ENCODE measurements around the gene N4BP3.
"Not testable (repeated sequence)": the region's sequence is repeated elsewhere in the genome, so short reads cannot be mapped to it uniquely, and the experiment has no call there.

The N4BP3 gene

DNA sequence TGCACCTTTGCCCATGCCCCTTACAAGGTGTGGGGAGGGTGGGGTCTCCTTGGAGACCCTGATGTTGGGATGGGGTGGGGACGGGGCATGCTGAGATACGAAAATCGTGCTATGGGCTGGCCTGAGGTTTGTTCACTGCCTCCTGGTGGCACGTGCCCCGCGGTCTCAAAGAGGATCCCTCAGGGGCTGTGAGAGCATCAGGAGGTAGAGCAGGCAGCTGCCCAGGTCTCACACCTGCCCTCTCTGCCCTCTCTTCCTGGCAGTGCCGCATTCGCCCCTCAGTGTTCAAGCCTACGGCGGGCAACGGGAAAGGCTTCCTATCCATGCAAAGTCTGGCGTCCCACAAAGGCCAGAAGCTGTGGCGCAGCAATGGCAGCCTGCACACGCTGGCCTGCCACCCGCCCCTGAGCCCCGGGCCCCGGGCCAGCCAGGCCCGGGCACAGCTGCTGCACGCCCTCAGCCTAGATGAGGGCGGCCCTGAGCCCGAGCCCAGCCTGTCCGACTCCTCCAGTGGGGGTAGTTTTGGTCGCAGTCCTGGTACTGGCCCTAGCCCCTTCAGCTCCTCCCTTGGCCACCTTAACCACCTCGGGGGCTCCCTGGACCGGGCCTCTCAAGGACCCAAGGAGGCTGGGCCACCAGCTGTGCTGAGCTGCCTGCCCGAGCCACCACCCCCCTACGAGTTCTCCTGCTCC is 6.7 kb downstream of the N4BP3 start:
- Mint-ChIP-seq H3K4me1 (peaks cover 24% of the 10 kb centered on the region), H3K9me3 (no peaks in the 10 kb centered on the region), H3K27me3 (no peaks in the 10 kb centered on the region), H3K36me3 (ENCODE audit: insufficient read depth) (peaks cover 13% of the 10 kb centered on the region), H3K4me3 (no peak overlapping the region), H3K27ac (ENCODE audit: low read depth) (no peak overlapping the region)
- ATAC-seq (replicated peaks; ENCODE audit: extremely low read depth, poor library complexity, severe bottlenecking) (no peak), DNase-seq (ENCODE audit: low spot score in 2 of 2) (no peak)

DNA sequence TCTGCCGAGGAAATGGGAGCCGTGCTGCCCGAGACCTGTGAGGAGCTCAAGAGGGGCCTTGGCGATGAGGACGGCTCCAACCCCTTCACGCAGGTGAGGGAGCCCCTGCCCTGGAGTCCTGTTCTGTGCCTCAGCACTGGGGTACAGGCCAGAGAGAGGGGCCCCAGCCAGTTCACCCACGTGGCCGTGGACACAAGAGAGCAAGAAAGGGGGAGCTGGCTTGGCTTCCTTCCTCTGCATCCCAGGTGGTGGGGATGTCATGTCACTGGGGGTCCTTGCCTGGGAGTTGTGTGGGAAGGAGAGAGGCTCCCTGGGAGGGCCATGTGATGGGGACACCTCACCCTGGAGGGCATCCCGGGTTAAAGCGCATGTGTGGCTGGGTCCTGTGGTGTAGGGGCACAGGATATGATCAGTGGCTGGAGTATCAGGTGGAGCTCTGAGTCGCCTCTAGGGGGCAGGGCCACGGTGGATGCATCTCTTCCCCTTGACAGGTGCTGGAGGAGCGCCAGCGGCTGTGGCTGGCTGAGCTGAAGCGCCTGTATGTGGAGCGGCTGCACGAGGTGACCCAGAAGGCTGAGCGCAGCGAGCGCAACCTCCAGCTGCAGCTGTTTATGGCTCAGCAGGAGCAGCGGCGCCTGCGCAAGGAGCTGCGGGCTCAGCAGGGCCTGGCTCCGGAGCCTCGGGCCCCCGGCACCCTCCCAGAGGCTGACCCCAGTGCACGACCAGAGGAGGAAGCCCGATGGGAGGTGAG is 7.5 kb downstream of the N4BP3 start:
- Mint-ChIP-seq H3K4me1 (peaks cover 19% of the 10 kb centered on the region), H3K27me3 (no peaks in the 10 kb centered on the region), H3K4me3 (no peak overlapping the region), H3K27ac (ENCODE audit: low read depth) (no peak overlapping the region), H3K9me3 (no peaks in the 10 kb centered on the region), H3K36me3 (ENCODE audit: insufficient read depth) (peaks cover 12% of the 10 kb centered on the region)
- DNase-seq (ENCODE audit: low spot score in 2 of 2), result peak; percentile 57 to 65
- peak; percentile 26 for ATAC-seq (replicated peaks; ENCODE audit: extremely low read depth, poor library complexity, severe bottlenecking)

DNA sequence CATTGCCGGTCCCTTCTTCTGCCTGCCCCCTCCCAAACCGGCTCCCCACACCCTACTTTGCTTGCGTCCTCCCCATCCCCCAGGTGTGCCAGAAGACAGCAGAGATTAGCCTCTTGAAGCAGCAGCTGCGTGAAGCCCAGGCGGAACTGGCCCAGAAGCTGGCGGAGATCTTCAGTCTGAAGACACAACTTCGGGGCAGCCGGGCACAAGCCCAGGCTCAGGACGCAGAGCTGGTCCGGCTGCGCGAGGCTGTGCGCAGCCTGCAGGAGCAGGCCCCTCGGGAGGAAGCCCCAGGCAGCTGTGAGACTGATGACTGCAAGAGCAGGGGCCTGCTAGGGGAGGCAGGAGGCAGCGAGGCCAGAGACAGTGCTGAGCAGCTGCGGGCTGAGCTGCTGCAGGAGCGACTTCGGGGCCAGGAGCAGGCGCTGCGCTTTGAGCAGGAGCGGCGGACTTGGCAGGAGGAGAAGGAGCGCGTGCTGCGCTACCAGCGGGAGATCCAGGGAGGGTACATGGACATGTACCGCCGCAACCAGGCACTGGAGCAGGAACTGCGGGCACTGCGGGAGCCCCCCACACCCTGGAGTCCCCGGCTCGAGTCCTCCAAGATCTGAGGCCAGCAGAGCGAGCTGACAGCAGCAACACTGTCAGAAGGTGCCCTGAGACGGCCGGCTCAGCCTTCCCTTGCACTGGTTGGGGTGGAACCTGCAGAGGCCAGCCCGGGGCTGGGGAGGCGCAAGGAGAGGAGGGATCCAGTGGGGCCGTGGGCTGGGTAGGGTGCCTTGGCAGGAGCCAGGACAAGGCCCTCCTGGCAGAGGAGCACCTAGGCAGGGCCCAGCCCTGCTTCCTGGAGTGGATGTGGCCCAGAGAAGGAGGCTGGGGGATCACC is 8.3 kb downstream of the N4BP3 start:
- no peaks in the 10 kb centered on the region for H3K9me3 Mint-ChIP-seq
- H3K4me3 Mint-ChIP-seq, result no peak overlapping the region
- H3K27ac Mint-ChIP-seq (ENCODE audit: low read depth), result no peak overlapping the region
- DNase-seq (ENCODE audit: low spot score in 2 of 2) (no peak), ATAC-seq (replicated peaks; ENCODE audit: extremely low read depth, poor library complexity, severe bottlenecking) (no peak)
- H3K27me3 Mint-ChIP-seq, result no peaks in the 10 kb centered on the region
- H3K4me1 Mint-ChIP-seq, result peaks cover 11% of the 10 kb centered on the region
- H3K36me3 Mint-ChIP-seq (ENCODE audit: insufficient read depth), result peaks cover 10% of the 10 kb centered on the region

DNA sequence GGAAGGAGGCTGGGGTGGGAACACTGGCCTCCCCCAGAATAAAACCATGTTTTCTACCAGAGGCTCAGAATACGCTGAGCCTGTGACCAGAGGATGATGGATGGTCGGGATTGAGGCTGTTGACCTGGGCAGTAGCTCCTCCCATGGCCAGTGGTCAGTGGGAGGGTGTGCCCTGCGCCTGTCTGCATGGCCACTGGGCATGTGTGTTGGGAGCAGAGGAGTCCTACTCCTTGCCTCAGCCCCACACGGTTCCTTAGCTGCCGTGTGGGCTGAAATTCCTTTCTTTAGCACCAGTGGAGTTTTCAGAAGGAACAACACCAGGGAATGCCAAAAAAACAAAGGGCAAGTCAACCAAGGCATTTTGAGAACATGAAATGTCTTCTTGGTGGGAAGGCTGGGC is 9.0 kb downstream of the N4BP3 start:
- ATAC-seq (replicated peaks; ENCODE audit: extremely low read depth, poor library complexity, severe bottlenecking) (no peak), DNase-seq (ENCODE audit: low spot score in 2 of 2) (no peak)
- Mint-ChIP-seq H3K27ac (ENCODE audit: low read depth) (no peak overlapping the region), H3K36me3 (ENCODE audit: insufficient read depth) (peaks cover 6% of the 10 kb centered on the region), H3K4me3 (no peak overlapping the region), H3K4me1 (peaks cover 6% of the 10 kb centered on the region), H3K27me3 (no peaks in the 10 kb centered on the region), H3K9me3 (no peaks in the 10 kb centered on the region)

DNA sequence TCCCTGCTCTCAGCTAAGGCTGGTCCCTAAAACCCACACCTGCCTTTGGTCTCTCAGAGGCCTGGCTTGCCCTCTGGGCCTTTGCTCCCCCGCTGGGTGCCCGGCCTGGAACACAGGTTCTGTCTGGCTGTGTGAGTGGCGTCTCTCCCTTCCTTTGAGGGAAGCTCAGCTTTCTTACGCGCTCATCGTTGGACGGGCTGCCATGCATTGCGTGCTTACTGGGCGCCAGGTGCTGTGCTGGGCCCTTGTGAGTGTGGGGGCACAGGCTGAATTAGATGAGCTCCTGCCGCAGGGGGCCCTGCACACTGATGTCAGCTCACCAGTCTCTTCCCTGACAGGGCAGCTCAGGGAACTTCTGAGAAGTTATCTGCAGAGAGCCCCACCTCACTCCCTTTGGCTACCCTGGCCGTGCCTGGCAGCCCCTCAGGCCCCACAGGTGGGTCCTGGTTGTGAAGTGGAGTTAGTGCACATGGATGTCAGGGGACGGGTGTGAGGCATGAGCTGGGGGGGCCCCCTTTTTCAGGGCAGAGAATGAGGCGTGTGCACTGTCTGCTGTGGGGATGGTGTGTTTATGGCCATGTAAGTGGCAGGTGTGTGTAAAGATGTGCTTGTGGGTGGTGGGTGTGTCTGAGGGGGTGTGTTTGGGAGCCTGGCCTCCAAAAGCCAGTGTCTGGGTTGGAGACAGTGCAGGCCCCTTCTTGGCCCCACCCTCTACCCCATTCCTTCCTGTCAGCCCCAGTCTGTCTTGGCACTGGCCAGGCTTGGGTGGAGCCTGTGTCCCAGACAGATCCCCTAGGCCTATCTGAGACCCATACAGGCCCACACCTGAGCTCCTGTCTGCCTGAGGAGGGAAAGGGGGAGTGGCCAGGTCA is 10.0 kb downstream of the N4BP3 start:
- no peaks in the 10 kb centered on the region for H3K27me3 Mint-ChIP-seq
- no peak overlapping the region for H3K27ac Mint-ChIP-seq (ENCODE audit: low read depth)
- H3K4me3 Mint-ChIP-seq, result no peak overlapping the region
- DNase-seq (ENCODE audit: low spot score in 2 of 2) (no peak), ATAC-seq (replicated peaks; ENCODE audit: extremely low read depth, poor library complexity, severe bottlenecking) (no peak)
- peaks cover 6% of the 10 kb centered on the region for H3K4me1 Mint-ChIP-seq
- H3K9me3 Mint-ChIP-seq, result no peaks in the 10 kb centered on the region
- H3K36me3 Mint-ChIP-seq (ENCODE audit: insufficient read depth), result peaks cover 6% of the 10 kb centered on the region

DNA sequence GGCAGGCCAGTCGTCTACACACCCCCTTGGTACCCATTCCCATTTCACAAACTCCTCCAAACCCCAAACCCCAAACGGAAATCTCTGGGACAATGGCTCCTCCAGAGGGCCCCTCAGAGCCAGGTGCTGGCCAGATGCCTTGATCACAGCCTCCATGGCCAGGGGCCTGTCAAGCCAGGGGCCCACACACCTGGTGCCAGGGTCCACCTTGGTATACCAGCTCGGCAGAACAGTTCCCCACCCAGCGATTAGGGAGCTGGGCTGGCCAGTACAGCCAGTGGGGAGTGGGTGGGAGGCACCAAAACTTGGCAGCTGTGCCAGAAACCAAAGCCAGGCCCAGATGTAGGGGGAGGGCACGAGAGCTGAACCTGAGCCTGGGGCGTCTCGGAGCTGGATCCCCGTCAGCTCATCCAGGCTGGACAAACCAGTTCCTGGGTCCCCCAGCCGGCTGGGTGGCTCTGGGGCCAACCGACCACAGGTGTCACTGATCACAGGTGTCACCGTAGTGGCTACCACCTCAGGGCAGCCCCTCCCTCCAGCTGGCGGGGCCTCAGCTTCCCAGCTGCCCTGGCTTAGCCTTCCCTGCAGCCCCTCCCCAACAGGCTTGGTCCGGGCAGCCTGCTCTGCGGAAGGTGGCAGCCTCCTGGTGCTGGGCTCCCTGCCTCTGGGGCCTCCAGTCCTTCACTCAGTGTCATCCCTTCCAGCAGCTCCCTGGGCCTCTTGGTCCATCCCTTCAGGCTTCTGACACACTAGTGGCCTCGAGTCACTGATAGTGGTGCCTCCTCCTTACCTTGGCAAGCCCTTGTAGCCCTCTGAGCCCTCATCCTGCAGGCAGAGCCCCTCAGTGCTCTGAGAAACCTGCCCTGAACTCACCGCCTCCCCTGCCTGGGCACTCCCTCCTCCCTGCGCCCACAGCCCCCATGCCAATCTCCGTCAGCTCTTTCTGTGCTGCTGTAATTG is 10.9 kb downstream of the N4BP3 start:
- Mint-ChIP-seq H3K4me3 (no peak overlapping the region), H3K4me1 (peaks cover 6% of the 10 kb centered on the region), H3K27me3 (no peaks in the 10 kb centered on the region), H3K9me3 (no peaks in the 10 kb centered on the region), H3K36me3 (ENCODE audit: insufficient read depth) (peaks cover 6% of the 10 kb centered on the region), H3K27ac (ENCODE audit: low read depth) (no peak overlapping the region)
- ATAC-seq (replicated peaks; ENCODE audit: extremely low read depth, poor library complexity, severe bottlenecking), result no peak
- no peak for DNase-seq (ENCODE audit: low spot score in 2 of 2)

DNA sequence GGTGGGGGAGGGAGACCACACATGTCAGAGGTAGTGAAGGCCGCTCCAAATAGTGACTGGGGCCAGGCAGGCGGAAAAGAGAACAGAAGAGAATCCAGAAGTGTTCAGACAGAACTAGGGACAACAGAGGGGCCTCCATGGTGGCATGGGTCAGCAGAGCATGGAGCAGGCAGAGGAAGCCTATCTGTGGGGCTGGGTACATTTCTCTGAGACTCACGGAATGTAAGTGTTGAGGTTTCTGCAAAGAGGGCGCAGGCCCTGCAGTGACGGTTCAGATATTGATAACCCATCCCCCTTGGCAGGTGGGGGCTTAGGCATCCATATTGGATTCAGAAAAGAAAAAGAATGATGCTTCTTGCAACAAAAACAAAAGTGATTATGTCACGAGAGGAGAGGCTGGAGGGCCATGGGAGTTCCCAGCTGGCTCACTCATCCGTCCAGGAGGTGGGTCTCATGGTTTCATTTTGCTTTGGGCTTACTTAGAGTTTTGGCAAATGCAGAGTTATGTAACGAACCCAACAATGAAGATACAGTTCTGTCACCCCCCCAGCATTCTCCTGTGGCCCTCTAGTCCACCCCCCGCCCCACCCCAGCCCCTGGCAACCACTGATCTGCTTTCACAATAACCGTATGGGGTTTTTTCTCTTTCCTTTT is 12.0 kb downstream of the N4BP3 start:
- DNase-seq (ENCODE audit: low spot score in 2 of 2) (no peak), ATAC-seq (replicated peaks; ENCODE audit: extremely low read depth, poor library complexity, severe bottlenecking) (no peak)
- Mint-ChIP-seq H3K27me3 (no peaks in the 10 kb centered on the region), H3K4me3 (no peak overlapping the region), H3K9me3 (no peaks in the 10 kb centered on the region), H3K27ac (ENCODE audit: low read depth) (no peak overlapping the region), H3K4me1 (peaks cover 6% of the 10 kb centered on the region), H3K36me3 (ENCODE audit: insufficient read depth) (peaks cover 6% of the 10 kb centered on the region)

DNA sequence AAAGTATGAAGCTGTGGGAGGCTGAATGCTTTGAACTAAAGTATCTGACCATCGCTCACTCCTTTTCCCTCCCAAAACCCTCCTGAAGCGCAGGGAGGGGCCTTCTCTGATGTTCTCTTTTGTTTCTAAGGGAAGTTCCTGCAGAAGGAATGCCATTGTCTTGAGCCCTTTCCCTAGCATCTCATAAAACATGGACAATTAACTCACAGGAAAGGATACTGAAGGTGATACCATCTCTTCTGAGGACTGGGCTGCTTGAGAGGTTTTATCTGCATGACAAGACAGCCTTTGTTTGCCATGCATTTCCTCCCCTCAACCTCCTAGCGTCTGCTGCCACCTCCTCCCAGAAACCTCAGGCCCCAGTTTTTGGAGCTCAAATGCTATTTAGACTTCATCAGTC is 13.2 kb downstream of the N4BP3 start:
- H3K36me3 Mint-ChIP-seq (ENCODE audit: insufficient read depth), result peaks cover 8% of the 10 kb centered on the region
- no peak for ATAC-seq (replicated peaks; ENCODE audit: extremely low read depth, poor library complexity, severe bottlenecking)
- H3K4me3 Mint-ChIP-seq, result no peak overlapping the region

DNA sequence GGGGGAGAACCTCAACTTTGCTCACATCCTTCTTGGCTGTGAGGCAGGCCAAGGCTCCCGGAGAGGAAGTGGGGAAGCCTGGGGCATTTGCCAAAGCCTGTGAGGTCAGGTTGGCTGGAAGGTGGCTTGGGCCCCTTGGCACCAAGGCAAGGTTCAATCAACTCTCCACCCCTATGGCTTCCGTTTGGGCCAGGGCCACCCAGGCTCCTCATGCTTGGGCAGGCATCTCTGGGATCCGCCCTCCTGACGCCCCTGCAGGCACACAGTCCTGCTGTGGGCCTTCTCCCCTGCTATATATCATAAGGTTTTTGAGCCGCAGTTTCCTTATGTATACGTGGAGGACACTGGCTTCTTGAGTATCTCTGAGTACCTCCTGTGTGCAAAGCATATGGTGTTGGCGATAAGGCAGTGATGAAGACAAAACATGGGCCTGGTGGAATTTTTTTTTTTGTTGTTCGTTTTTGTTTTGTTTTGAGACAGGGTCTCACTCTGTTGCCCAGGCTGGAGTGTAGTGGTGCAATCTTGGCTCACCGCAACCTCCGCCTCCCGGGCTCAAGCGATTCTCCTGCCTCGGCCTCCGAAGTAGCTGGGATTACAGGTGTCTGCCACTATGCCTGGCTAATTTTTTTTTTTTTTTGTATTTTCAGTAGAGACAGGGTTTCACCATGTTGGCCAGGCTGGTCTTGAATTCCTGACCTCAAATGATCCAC is 14.1 kb downstream of the N4BP3 start:
- peaks cover 14% of the 10 kb centered on the region for H3K4me1 Mint-ChIP-seq
- H3K27me3 Mint-ChIP-seq; H3K9me3 Mint-ChIP-seq; ATAC-seq (replicated peaks; ENCODE audit: extremely low read depth, poor library complexity, severe bottlenecking); H3K36me3 Mint-ChIP-seq (ENCODE audit: insufficient read depth); DNase-seq (ENCODE audit: low spot score in 2 of 2); H3K4me3 Mint-ChIP-seq; H3K27ac Mint-ChIP-seq (ENCODE audit: low read depth): not testable (repeated sequence)

More for the DNA sequence above, 13.2 kb downstream of the N4BP3 start:
- Mint-ChIP-seq H3K27ac (ENCODE audit: low read depth) (no peak overlapping the region), H3K9me3 (no peaks in the 10 kb centered on the region), H3K4me1 (peaks cover 5% of the 10 kb centered on the region), H3K27me3 (no peaks in the 10 kb centered on the region)
- no peak for DNase-seq (ENCODE audit: low spot score in 2 of 2)

DNA sequence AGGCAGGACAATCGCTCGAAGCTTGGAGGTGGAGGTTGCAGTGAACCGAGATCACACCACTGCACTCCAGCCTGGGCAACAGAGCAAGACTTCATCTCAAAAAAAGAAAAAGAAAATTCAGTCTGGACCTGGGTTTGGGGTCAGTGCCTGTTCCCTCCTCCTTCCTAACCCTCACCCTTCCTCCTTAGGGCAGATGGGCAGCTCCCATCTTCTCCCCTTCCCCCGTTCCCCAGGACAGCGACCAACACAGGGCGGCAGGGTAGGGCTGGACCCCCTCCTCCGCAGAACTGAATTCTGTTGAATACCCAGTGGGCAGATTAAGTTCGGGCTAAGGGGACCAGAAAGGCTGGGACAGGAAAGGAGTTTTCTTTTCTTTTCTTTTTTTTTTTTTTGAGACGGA is 16.0 kb downstream of the N4BP3 start:
- H3K9me3 Mint-ChIP-seq, result no peaks in the 10 kb centered on the region
- peaks cover 15% of the 10 kb centered on the region for H3K4me1 Mint-ChIP-seq
- peaks cover 15% of the 10 kb centered on the region for H3K36me3 Mint-ChIP-seq (ENCODE audit: insufficient read depth)
- DNase-seq (ENCODE audit: low spot score in 2 of 2) (no peak), ATAC-seq (replicated peaks; ENCODE audit: extremely low read depth, poor library complexity, severe bottlenecking) (no peak)
- no peak overlapping the region for H3K4me3 Mint-ChIP-seq
- H3K27ac Mint-ChIP-seq (ENCODE audit: low read depth), result no peak overlapping the region
- H3K27me3 Mint-ChIP-seq, result no peaks in the 10 kb centered on the region

Data from central memory CD8-positive, alpha-beta T cell (primary cell).